ENCODE results near the gene ERICH6. TPM values are rescaled to one million over a fixed set of nuclear protein-coding genes. Genes with fewer than 3 reads are reported as not detected.

Gene ERICH6
- total and polyA plus RNA-seq, 2 donors from 2014 or later, result 0.19 TPM; not detected in 1

- no peak for TF ChIP-seq CTCF (IDR thresholded peaks at IDR 0.05; ENCODE audit: borderline replicate concordance, extremely low read depth, insufficient read depth)
- no peak overlapping the region for H3K27ac ChIP-seq (ENCODE audit: low read depth in 2 of 2, low read length in 2 of 2)
- H3K4me3 ChIP-seq (ENCODE audit: low read length in 3 of 3), result no peak overlapping the region
- no peaks in the 10 kb centered on the region for H3K36me3 ChIP-seq (ENCODE audit: control insufficient read depth in 2 of 3, insufficient read depth in 3 of 3, low read length in 3 of 3)
- intact Hi-C loops (cut with DNase I), result loop anchor here (5.0 to 10.0 kb wide), 2 partner anchors 140 to 433 kb away; no protein-coding TSS in a partner anchor
- no peaks in the 10 kb centered on the region for H3K9me3 ChIP-seq (ENCODE audit: control insufficient read depth in 2 of 3, insufficient read depth in 1 of 3, low read length in 3 of 3)
- FAIRE-seq (no peak), DNase-seq (no peak)
- H3K9ac ChIP-seq (ENCODE audit: low read length in 3 of 3), result no peak overlapping the region
- H3K27me3 ChIP-seq (ENCODE audit: control insufficient read depth, insufficient read depth, low read length), result no peaks in the 10 kb centered on the region
- peaks cover 0 to 3% (median 0%) of the 10 kb centered on the region in 3 donors for H3K4me1 ChIP-seq (ENCODE audit: control insufficient read depth in 2 of 3, insufficient read depth in 2 of 3, low read depth in 1 of 3, low read length in 3 of 3)
Measured at GRCh38 chr3:150722267-150722666, 18.5 kb upstream of the ERICH6 start.

GRCh38 chr3:150721285-150722130 is 17.8 kb upstream of the ERICH6 start:
- DNase-seq, result peak in 2 of 5 donors; percentile 76 to 77

GRCh38 chr3:150720444-150720843 is 16.7 kb upstream of the ERICH6 start:
- Histone ChIP-seq H3K27ac (ENCODE audit: low read depth in 2 of 2, low read length in 2 of 2) (no peak overlapping the region), H3K9me3 (ENCODE audit: control insufficient read depth in 2 of 3, insufficient read depth in 1 of 3, low read length in 3 of 3) (no peaks in the 10 kb centered on the region), H3K4me1 (ENCODE audit: control insufficient read depth in 2 of 3, insufficient read depth in 2 of 3, low read depth in 1 of 3, low read length in 3 of 3) (peaks cover 0 to 3% (median 0%) of the 10 kb centered on the region in 3 donors), H3K27me3 (ENCODE audit: control insufficient read depth, insufficient read depth, low read length) (no peaks in the 10 kb centered on the region), H3K4me3 (ENCODE audit: low read length in 3 of 3) (no peak overlapping the region), H3K9ac (ENCODE audit: low read length in 3 of 3) (no peak overlapping the region), H3K36me3 (ENCODE audit: control insufficient read depth in 2 of 3, insufficient read depth in 3 of 3, low read length in 3 of 3) (no peaks in the 10 kb centered on the region)
- no peak for TF ChIP-seq CTCF (IDR thresholded peaks at IDR 0.05; ENCODE audit: borderline replicate concordance, extremely low read depth, insufficient read depth)
- DNase-seq (no peak), FAIRE-seq (no peak)
- intact Hi-C loops (cut with DNase I), result loop anchor here (5.0 to 10.0 kb wide), 2 partner anchors 142 to 434 kb away; no protein-coding TSS in a partner anchor

More at GRCh38 chr3:150721285-150722130, 17.8 kb upstream of the ERICH6 start:
- no peak overlapping the region for H3K4me3 ChIP-seq (ENCODE audit: low read length in 3 of 3)
- H3K9me3 ChIP-seq (ENCODE audit: control insufficient read depth in 2 of 3, insufficient read depth in 1 of 3, low read length in 3 of 3), result no peaks in the 10 kb centered on the region
- peak; percentile 85 for FAIRE-seq
- H3K27ac ChIP-seq (ENCODE audit: low read depth in 2 of 2, low read length in 2 of 2), result no peak overlapping the region
- peaks cover 0 to 3% (median 0%) of the 10 kb centered on the region in 3 donors for H3K4me1 ChIP-seq (ENCODE audit: control insufficient read depth in 2 of 3, insufficient read depth in 2 of 3, low read depth in 1 of 3, low read length in 3 of 3)
- no peaks in the 10 kb centered on the region for H3K36me3 ChIP-seq (ENCODE audit: control insufficient read depth in 2 of 3, insufficient read depth in 3 of 3, low read length in 3 of 3)
- intact Hi-C loops (cut with DNase I), result loop anchor here (5.0 to 10.0 kb wide), 2 partner anchors 141 to 433 kb away; no protein-coding TSS in a partner anchor
- no peaks in the 10 kb centered on the region for H3K27me3 ChIP-seq (ENCODE audit: control insufficient read depth, insufficient read depth, low read length)
- peak; percentile 75 for TF ChIP-seq CTCF (IDR thresholded peaks at IDR 0.05; ENCODE audit: borderline replicate concordance, extremely low read depth, insufficient read depth)
- H3K9ac ChIP-seq (ENCODE audit: low read length in 3 of 3), result no peak overlapping the region

All from kidney (tissue), 14 donors.